HEK293 (cell line): ENCODE measurements around the gene FRMPD2.

ENCODE experiments used
- CTCF ChIA-PET: fragments of 350-600 bp; formaldehyde crosslinking; extraction: SDS; loops from one replicate; lab custom pipeline; 2021; ENCODE audit warnings: antibody characterized with exemption; lab: Yijun Ruan, JAX
- POLR2A ChIA-PET: fragments of 300-600 bp; formaldehyde crosslinking; extraction: SDS; loops from one replicate; lab custom pipeline; 2020; ENCODE audit warnings: antibody characterized with exemption, inconsistent platforms; lab: Yijun Ruan, JAX
- H3K27ac ChIP-seq: fragments of 200-500 bp; sonication (Bioruptor generic); 2 replicates; pipeline ENCODE4 v1.5.1; 2014; ENCODE audit warnings: low read depth, low read length, control low read depth, inconsistent platforms; ENCODE audit errors: extremely low read depth
- H3K36me3 ChIP-seq, 2 experiments: fragments of 200-500 bp in 1 of 2; sonication (Bioruptor generic) in 1 of 2; 1 replicate in 1 of 2; 2 replicates in 1 of 2; pipeline ENCODE4 v1.5.1; 2014 to 2017; ENCODE audit warnings: inconsistent platforms in 2 of 2, low read length in 2 of 2; ENCODE audit not compliant: control insufficient read depth in 2 of 2, insufficient read depth in 1 of 2
- H3K4me1 ChIP-seq: fragments of 200-500 bp; sonication (Bioruptor generic); 2 replicates; pipeline ENCODE4 v1.5.1; 2014; ENCODE audit warnings: mild to moderate bottlenecking, low read length, inconsistent platforms; ENCODE audit not compliant: control insufficient read depth, insufficient read depth
- H3K4me3 ChIP-seq: 2 replicates; pipeline ENCODE4 v1.5.1; 2011; ENCODE audit warnings: low read depth, mild to moderate bottlenecking, control low read depth, low read length, moderate library complexity
- H3K9me3 ChIP-seq: fragments of 200-500 bp; sonication (Bioruptor generic); 2 replicates; pipeline ENCODE4 v1.5.1; 2014; ENCODE audit warnings: low read depth, low read length, inconsistent platforms; ENCODE audit not compliant: control insufficient read depth, insufficient read depth
- YY2 ChIP-seq: fragments of 450-650 bp; formaldehyde crosslinking; IDR thresholded peaks from 2 replicates; pipeline ENCODE4 v1.5.1; 2016; ENCODE audit warnings: missing biosample characterization, missing genetic modification characterization
- ZBTB10 ChIP-seq: fragments of 450-650 bp; formaldehyde crosslinking; IDR thresholded peaks from 2 replicates; pipeline ENCODE4 v1.5.1; 2016; ENCODE audit warnings: missing biosample characterization, missing genetic modification characterization
- ZBTB11 ChIP-seq: fragments of 450-650 bp; formaldehyde crosslinking; conservative IDR thresholded peaks from 2 replicates; pipeline ENCODE4 v1.5.1; 2016; ENCODE audit warnings: low read depth, missing biosample characterization, missing genetic modification characterization
- ZBTB6 ChIP-seq: fragments of 450-650 bp; formaldehyde crosslinking; IDR thresholded peaks from 2 replicates; pipeline ENCODE4 v1.5.1; 2017; ENCODE audit warnings: missing biosample characterization, missing genetic modification characterization
- ZFHX2 ChIP-seq: fragments of 450-650 bp; formaldehyde crosslinking; conservative IDR thresholded peaks from 2 replicates; pipeline ENCODE4 v1.5.1; 2016; ENCODE audit warnings: missing biosample characterization, missing genetic modification characterization
- ZFP3 ChIP-seq: fragments of 450-650 bp; formaldehyde crosslinking; IDR thresholded peaks from 2 replicates; pipeline ENCODE4 v1.5.1; 2016; ENCODE audit warnings: low read depth, missing biosample characterization, missing genetic modification characterization
- ZNF140 ChIP-seq: fragments of 450-650 bp; formaldehyde crosslinking; IDR thresholded peaks from 2 replicates; pipeline ENCODE4 v1.5.1; 2016; ENCODE audit warnings: missing biosample characterization, missing genetic modification characterization
- ZNF169 ChIP-seq: fragments of 450-650 bp; formaldehyde crosslinking; IDR thresholded peaks from 2 replicates; pipeline ENCODE4 v1.5.1; 2016; ENCODE audit warnings: missing biosample characterization, missing genetic modification characterization
- ZNF26 ChIP-seq: fragments of 450-650 bp; formaldehyde crosslinking; IDR thresholded peaks from 2 replicates; pipeline ENCODE4 v1.5.1; 2016; ENCODE audit warnings: missing biosample characterization, missing genetic modification characterization
- ZNF518A ChIP-seq: fragments of 450-650 bp; formaldehyde crosslinking; conservative IDR thresholded peaks from 2 replicates; pipeline ENCODE4 v1.5.1; 2016; ENCODE audit warnings: low read depth, missing biosample characterization, missing genetic modification characterization
- ZNF544 ChIP-seq: fragments of 450-650 bp; formaldehyde crosslinking; IDR thresholded peaks from 2 replicates; pipeline ENCODE4 v1.5.0; 2017; ENCODE audit warnings: missing biosample characterization, missing genetic modification characterization
- ZNF623 ChIP-seq: fragments of 450-650 bp; formaldehyde crosslinking; IDR thresholded peaks from 2 replicates; pipeline ENCODE4 v1.5.1; 2016; ENCODE audit warnings: missing biosample characterization, missing genetic modification characterization
- ZNF654 ChIP-seq: fragments of 450-650 bp; formaldehyde crosslinking; IDR thresholded peaks from 2 replicates; pipeline ENCODE4 v1.5.1; 2016; ENCODE audit warnings: low read depth, missing biosample characterization, missing genetic modification characterization

The FRMPD2 gene

GRCh38 chr10:48234787-48235186 is 39.7 kb downstream of the FRMPD2 start (continued):
- TF ChIP-seq ZBTB11 (tag by site-specific recombination) (no peak), ZNF623 (tag by site-specific recombination) (no peak), YY2 (tag by site-specific recombination) (no peak), ZNF518A (no peak), ZNF140 (tag by site-specific recombination) (no peak), ZFP3 (tag by site-specific recombination) (no peak), ZNF654 (tag by site-specific recombination) (no peak)
- TF ChIP-seq, all 188 proteins: peak for 0

GRCh38 chr10:48234295-48234694 is 40.2 kb downstream of the FRMPD2 start:
- H3K36me3 ChIP-seq, result no peaks in the 10 kb centered on the region
- H3K27ac ChIP-seq, result no peak overlapping the region
- POLR2A ChIA-PET, result no interaction called here
- H3K4me3 ChIP-seq, result no peak overlapping the region
- no peaks in the 10 kb centered on the region for H3K4me1 ChIP-seq
- no peak for TF ChIP-seq ZBTB6 (tag by site-specific recombination)
- TF ChIP-seq ZNF544 (tag by site-specific recombination), result no peak
- TF ChIP-seq ZNF169 (tag by site-specific recombination), result no peak
- TF ChIP-seq ZFHX2, result no peak
- no peak for TF ChIP-seq ZBTB10 (tag by site-specific recombination)
- no peak for TF ChIP-seq ZNF26 (tag by site-specific recombination)
- TF ChIP-seq, all 188 proteins: peak for 0
- CTCF ChIA-PET, result no interaction called here
- no peaks in the 10 kb centered on the region for H3K9me3 ChIP-seq
